ENCODE measurements around the gene CD6.

Gene CD6

DNA sequence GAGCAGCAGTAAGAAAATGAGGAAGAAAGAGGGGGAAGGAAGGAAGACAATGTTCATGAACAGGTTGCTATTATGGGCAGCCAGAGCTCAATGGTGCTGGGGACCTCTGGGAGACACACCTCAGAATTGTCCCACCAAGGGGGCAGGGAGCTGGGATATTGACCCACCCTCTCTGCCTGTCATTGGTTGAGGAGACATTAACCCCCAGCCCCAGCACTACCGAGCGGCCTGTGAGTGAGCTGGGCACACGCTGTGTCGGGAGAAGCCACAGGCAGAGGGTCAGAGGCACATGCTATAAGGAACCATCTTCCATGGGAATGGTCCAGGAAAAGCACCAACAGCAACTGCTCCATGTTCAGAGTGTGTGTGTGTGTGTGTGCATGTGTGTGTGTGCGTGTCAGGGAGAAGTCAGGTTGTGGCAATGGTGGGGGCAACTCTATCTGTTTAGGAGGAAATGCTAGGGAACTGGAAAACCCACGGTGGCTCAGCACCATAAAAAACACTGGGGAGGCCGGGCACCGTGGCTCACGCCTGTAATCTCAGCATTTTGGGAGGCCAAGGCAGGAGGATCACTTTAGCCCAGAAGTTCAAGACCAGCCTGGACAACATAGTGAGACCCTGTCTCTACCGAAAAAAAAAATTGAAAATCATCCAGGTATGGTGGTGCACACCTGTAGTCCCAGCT lies 49.2 kb downstream of the CD6 start:
- Histone ChIP-seq H3K27me3 (ENCODE audit: control insufficient read depth, low read length) (no peaks in the 10 kb centered on the region), H3K79me2 (ENCODE audit: control insufficient read depth, low read length) (no peaks in the 10 kb centered on the region), H3K9me2 (replicated peaks; ENCODE audit: control insufficient read depth, low read length) (no peaks in the 10 kb centered on the region), H3K4me3 (ENCODE audit: low read length) (no peak overlapping the region), H3F3A (ENCODE audit: control insufficient read depth, insufficient read depth) (peaks cover 17% of the 10 kb centered on the region), H3K27ac (ENCODE audit: low read depth, low read length) (no peak overlapping the region), H3K4me1 (ENCODE audit: control insufficient read depth, low read length) (peaks cover 49% of the 10 kb centered on the region), H3K4me2 (ENCODE audit: low read length) (peak overlapping the region; percentile 77; the same call in 1 of the 2 replicates), H3K36me3 (ENCODE audit: control insufficient read depth, low read length) (no peaks in the 10 kb centered on the region), H3K9me3 (ENCODE audit: control insufficient read depth, insufficient read depth, low read length) (no peaks in the 10 kb centered on the region), H4K20me1 (ENCODE audit: control insufficient read depth, insufficient read depth, low read depth, low read length) (no peaks in the 10 kb centered on the region)
- no peak for TF ChIP-seq EZH2phosphoT487 (IDR thresholded peaks at IDR 0.05; ENCODE audit: borderline replicate concordance, low read length)
- TF ChIP-seq, protein P1, sequence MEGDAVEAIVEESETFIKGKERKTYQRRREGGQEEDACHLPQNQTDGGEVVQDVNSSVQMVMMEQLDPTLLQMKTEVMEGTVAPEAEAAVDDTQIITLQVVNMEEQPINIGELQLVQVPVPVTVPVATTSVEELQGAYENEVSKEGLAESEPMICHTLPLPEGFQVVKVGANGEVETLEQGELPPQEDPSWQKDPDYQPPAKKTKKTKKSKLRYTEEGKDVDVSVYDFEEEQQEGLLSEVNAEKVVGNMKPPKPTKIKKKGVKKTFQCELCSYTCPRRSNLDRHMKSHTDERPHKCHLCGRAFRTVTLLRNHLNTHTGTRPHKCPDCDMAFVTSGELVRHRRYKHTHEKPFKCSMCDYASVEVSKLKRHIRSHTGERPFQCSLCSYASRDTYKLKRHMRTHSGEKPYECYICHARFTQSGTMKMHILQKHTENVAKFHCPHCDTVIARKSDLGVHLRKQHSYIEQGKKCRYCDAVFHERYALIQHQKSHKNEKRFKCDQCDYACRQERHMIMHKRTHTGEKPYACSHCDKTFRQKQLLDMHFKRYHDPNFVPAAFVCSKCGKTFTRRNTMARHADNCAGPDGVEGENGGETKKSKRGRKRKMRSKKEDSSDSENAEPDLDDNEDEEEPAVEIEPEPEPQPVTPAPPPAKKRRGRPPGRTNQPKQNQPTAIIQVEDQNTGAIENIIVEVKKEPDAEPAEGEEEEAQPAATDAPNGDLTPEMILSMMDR (IDR thresholded peaks at IDR 0.05; ENCODE audit: low read depth, low read length, poor library complexity, severe bottlenecking): no peak

DNA sequence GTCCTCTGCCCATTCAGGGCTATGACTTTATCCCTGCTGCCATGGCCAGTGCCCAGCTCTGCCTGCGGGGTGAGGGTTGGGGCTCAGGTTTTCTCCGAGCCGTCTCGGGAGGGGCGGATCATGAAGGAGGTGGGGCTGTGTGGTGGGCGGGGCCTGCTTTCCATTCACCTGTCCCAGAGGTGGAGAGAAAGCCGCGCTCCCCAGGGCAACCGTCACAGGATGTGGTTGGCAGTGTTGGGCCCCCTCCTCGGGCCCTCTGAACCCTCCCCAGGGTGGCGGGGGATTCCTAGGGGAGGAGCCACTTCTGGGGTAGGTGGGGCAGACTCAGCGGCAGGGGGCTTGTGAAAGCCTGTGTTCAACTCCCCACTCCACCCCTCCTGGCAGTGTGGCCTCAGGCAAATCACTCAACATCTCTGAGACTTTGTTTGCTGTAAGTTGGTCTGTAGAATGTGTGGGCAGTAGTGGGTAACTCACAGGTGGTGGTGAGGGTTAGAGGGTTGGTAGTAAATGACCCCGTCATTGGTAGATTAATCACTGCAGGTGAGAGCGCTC lies 50.3 kb downstream of the CD6 start:
- H3K9me3 ChIP-seq (ENCODE audit: control insufficient read depth, insufficient read depth, low read length): no peaks in the 10 kb centered on the region
- TF ChIP-seq, protein P1 (IDR thresholded peaks at IDR 0.05; ENCODE audit: low read depth, low read length, poor library complexity, severe bottlenecking): no peak
- no peak for TF ChIP-seq EZH2phosphoT487 (IDR thresholded peaks at IDR 0.05; ENCODE audit: borderline replicate concordance, low read length)
- H3K4me3 ChIP-seq (ENCODE audit: low read length): peak overlapping the region; percentile 63
- no peaks in the 10 kb centered on the region for H4K20me1 ChIP-seq (ENCODE audit: control insufficient read depth, insufficient read depth, low read depth, low read length)
- H3K36me3 ChIP-seq (ENCODE audit: control insufficient read depth, low read length): no peaks in the 10 kb centered on the region
- H3F3A ChIP-seq (ENCODE audit: control insufficient read depth, insufficient read depth): peaks cover 22% of the 10 kb centered on the region
- H3K79me2 ChIP-seq (ENCODE audit: control insufficient read depth, low read length): no peaks in the 10 kb centered on the region
- H3K4me1 ChIP-seq (ENCODE audit: control insufficient read depth, low read length): peaks cover 59% of the 10 kb centered on the region
- H3K4me2 ChIP-seq (ENCODE audit: low read length): peak overlapping the region; percentile 77
- no peaks in the 10 kb centered on the region for H3K9me2 ChIP-seq (replicated peaks; ENCODE audit: control insufficient read depth, low read length)
- H3K27ac ChIP-seq (ENCODE audit: low read depth, low read length): peak overlapping the region; percentile 53
- no peaks in the 10 kb centered on the region for H3K27me3 ChIP-seq (ENCODE audit: control insufficient read depth, low read length)

DNA sequence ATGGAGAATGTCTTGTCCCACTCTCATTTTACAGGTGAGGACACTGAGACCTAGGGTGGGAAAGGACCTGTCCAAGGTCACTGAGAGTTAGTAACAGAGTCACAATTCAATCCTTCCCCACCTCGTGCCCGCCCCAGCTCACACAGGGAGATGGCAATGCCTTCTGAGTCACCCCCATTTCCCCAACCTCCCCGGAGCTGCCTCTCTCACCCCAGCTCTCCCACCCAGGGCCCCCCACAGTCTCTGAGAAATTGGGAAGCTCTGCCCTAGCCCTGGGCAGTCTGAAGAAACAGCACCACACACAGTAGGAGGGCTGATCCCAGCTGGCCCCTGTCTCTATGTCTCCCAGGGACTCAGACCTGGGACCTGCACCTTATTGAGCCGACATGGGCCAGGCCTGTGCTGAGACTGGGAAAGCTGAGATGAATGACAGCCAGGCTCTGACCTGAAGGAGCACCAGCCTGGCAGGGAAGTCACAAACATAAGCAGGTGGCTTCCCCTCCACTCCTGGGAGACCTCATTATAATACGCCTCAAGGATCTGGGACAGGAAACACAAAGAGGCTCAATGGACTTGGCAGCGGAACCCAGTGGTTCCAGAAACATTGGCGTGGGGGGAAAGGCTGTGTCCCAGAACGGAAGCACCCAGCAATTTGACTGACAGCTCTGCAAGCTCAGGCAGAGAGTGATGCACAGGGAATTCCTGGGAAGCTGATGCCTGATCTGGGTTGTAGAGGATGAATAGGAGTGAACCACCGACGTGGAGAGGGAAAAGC lies 51.0 kb downstream of the CD6 start:
- peak overlapping the region; percentile 63 for H3K4me3 ChIP-seq (ENCODE audit: low read length)
- H3K9me3 ChIP-seq (ENCODE audit: control insufficient read depth, insufficient read depth, low read length): no peaks in the 10 kb centered on the region
- no peaks in the 10 kb centered on the region for H3K9me2 ChIP-seq (replicated peaks; ENCODE audit: control insufficient read depth, low read length)
- H3K4me2 ChIP-seq (ENCODE audit: low read length): peak overlapping the region; percentile 77
- peaks cover 6% of the 10 kb centered on the region for H3K79me2 ChIP-seq (ENCODE audit: control insufficient read depth, low read length)
- peaks cover 22% of the 10 kb centered on the region for H3F3A ChIP-seq (ENCODE audit: control insufficient read depth, insufficient read depth)
- H3K27me3 ChIP-seq (ENCODE audit: control insufficient read depth, low read length): no peaks in the 10 kb centered on the region
- H3K27ac ChIP-seq (ENCODE audit: low read depth, low read length): peak overlapping the region; percentile 53
- no peaks in the 10 kb centered on the region for H3K36me3 ChIP-seq (ENCODE audit: control insufficient read depth, low read length)
- peaks cover 67% of the 10 kb centered on the region for H3K4me1 ChIP-seq (ENCODE audit: control insufficient read depth, low read length)
- H4K20me1 ChIP-seq (ENCODE audit: control insufficient read depth, insufficient read depth, low read depth, low read length): no peaks in the 10 kb centered on the region
- no peak for TF ChIP-seq EZH2phosphoT487 (IDR thresholded peaks at IDR 0.05; ENCODE audit: borderline replicate concordance, low read length)
- TF ChIP-seq, protein P1 (IDR thresholded peaks at IDR 0.05; ENCODE audit: low read depth, low read length, poor library complexity, severe bottlenecking): no peak
